Ureter (tissue), 1 donor: ENCODE measurements around the gene FOXN1. TPM values are rescaled to one million over a fixed set of nuclear protein-coding genes. Genes with fewer than 3 reads are reported as not detected.
"Not testable (repeated sequence)": the region's sequence is repeated elsewhere in the genome, so short reads cannot be mapped to it uniquely, and the experiment has no call there.

ENCODE experiments used
- DNase-seq: peaks from one replicate; pipeline ENCODE4 v3.0.0-alpha.2; 2020; ENCODE audit warnings: low spot score
- total RNA-seq: library from RNA; stranded (reverse); gene quantifications from one replicate; pipeline ENCODE4 v1.2.4, GENCODE V29; 2023
- donor health status: DM: yes; HTN: yes; CAD: no.

FOXN1 gene, protein sequence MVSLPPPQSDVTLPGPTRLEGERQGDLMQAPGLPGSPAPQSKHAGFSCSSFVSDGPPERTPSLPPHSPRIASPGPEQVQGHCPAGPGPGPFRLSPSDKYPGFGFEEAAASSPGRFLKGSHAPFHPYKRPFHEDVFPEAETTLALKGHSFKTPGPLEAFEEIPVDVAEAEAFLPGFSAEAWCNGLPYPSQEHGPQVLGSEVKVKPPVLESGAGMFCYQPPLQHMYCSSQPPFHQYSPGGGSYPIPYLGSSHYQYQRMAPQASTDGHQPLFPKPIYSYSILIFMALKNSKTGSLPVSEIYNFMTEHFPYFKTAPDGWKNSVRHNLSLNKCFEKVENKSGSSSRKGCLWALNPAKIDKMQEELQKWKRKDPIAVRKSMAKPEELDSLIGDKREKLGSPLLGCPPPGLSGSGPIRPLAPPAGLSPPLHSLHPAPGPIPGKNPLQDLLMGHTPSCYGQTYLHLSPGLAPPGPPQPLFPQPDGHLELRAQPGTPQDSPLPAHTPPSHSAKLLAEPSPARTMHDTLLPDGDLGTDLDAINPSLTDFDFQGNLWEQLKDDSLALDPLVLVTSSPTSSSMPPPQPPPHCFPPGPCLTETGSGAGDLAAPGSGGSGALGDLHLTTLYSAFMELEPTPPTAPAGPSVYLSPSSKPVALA
- total RNA-seq = 1.5 TPM

DNA sequence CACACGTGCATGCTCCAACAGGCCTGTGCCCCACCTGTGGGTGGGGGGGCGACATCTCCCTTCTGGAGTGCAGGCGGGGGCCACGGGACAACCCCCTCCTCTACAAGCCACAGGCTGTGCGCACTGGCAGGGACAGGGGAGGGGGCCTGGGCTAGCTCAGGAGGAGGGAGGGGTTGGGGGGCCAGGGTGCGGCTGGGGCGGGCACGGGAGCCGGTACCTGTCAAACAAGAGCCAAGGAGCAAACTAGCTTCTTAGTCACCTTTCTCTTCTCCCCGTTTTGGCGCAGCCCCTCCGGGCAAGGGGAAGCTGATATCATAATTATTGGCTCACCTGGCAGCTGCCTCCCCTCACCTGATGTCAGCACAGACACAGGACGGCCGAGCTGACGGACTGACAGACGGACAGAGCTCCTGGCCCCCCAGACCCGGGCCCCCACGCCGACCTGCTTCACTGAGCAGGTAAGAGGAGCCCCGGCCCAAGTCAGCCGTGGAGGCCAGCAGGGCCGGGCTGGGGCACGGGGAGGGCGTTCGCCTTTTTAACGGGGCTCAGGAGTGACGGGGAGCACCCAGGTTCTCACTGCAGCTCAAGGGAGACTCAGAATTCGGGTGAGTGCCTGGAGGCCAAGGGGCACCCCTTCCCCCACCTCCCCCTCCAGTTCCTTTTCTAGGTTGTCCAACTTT, at the start of gene FOXN1:
Gene FOXN1, plus strand, starts transcription at position 363 of the 680 bp plus-strand sequence. CDS start 17,622 bp downstream, outside the sequence.
- DNase-seq = no peak

DNA sequence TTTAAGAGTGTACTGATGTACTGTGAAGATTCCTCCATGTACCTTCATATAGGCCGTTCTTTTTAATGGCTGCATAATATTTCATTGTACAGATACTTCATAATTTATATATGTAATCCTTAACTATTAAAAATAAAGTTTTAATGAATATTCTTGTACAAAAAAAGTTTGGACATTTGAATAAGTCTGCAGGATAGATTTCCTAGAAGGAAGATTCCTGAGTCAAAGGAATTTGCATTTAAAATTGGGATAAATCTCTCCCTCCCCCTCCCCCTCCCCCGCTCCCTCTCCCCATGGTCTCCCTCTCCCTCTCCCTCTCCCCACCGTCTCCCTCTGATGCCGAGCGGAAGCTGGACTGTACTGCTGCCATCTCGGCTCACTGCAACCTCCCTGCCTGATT, 48.3 kb upstream of the FOXN1 start:
- no peak for DNase-seq

DNA sequence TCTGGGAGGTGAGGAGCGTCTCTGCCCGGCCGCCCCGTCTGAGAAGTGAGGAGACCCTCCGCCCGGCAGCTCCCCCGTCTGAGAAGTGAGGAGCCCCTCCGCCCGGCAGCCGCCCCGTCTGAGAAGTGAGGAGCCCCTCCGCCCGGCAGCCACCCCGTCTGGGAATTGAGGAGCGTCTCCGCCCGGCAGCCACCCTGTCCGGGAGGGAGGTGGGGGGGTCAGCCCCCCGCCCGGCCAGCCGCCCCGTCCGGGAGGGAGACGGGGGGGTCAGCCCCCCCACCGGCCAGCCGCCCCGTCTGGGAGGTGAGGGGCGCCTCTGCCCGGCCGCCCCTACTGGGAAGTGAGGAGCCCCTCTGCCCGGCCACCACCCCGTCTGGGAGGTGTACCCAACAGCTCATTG, 47.3 kb upstream of the FOXN1 start:
- not testable (repeated sequence) for DNase-seq

DNA sequence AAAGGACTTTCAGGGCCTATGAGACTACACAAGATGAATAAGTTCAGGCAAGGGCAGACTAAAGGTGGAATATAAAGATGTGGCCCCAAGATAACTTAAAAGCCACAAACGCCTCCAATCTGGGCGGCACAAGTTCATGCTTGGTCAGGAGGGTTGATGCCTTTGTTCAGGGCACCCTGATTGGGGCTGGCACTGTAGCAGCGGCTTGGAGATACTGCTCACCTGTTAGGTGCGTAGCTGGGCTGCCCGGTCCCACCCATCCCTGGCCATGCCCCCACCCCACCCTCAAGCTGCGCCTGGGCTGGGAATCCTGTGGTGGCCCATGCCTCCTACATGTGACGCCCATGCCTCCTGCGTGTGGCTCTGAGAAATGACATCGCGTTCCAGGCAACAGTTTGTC, 45.2 kb upstream of the FOXN1 start:
- DNase-seq = no peak

DNA sequence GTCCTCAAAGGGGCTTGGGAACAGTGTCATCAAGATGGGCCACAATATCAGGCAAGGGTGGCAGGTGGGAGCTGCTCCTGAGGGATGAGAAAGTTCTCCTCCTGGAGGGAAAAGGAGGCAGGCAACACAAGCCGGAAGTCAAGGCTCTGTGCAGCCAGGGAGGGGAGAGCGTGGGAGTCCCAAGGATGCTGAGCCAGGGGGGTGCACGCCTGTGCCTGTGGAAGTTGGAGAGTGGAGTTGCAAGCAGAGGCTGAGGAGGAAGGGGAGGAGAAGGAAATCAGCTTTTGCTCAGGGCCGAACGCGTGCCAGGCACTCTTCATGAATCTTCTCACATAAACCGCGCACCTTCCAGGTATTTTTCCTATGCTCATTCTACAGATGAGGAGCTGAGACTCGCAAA, 40.1 kb upstream of the FOXN1 start:
- DNase-seq = no peak

DNA sequence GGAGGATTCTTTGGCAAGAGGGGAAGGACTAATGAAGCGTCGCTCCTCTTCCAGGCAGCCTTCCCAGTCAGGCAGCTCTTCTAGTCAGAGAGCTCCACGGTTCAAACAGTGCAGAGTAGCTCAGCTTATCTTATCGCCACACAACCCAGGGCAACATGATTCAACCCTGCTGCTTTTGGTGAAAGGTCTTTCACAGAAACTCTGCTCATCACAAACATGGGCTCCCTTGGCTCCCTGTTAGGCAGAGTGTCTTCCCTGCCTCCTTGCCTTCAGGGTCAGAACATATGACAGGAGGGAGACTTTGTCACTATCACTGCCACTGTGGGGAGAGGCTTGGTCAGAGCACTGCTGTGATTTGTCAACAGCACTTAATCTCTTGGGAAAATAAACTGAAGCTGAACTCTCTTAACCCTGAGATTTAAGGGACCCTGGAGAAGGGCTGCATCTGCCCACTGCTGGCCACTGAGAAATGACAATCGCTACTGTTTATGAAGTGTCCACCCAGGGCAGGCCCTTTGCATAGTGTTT, 39.6 kb upstream of the FOXN1 start:
- DNase-seq = no peak

DNA sequence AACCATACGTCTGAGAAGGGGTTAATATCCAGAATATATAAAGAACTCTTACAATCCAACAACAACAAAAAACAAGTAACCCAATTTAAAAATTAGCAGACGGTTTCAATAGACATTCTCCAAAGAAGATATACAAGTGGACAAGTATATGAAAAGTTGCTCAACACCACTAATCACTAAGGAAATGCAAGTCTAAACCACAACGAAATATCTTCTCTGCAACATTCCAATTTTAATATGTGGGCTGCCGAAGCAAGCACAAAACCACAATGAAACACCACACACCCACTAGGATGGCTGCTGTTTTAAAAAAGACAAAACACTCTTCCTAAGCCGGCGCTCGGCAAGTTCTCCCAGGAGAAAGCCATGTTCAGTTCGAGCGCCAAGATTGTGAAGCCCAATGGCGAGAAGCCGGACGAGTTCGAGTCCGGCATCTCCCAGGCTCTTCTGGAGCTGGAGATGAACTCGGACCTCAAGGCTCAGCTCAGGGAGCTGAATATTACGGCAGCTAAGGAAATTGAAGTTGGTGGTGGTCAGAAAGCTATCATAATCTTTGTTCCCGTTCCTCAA, 38.6 kb upstream of the FOXN1 start:
- no peak for DNase-seq

DNA sequence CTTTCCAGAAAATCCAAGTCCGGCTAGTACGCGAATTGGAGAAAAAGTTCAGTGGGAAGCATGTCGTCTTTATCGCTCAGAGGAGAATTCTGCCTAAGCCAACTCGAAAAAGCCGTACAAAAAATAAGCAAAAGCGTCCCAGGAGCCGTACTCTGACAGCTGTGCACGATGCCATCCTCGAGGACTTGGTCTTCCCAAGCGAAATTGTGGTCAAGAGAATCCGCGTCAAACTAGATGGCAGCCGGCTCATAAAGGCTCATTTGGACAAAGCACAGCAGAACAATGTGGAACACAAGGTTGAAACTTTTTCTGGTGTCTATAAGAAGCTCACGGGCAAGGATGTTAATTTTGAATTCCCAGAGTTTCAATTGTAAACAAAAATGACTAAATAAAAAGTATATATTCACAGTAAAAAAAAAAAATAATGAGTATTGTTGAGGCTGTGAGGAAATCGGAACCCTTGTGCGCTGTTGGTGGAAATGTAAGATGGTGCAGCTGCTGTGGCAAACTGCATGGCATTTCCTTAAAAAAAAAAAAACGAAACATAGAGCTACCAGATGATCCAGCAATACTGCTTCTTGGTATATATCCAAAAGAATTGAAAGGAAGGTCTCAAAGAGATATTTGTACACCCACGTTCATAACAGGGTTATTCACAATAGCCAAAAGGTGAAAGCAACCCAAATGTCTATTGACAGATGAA, 38.0 kb upstream of the FOXN1 start:
- DNase-seq = not testable (repeated sequence)

DNA sequence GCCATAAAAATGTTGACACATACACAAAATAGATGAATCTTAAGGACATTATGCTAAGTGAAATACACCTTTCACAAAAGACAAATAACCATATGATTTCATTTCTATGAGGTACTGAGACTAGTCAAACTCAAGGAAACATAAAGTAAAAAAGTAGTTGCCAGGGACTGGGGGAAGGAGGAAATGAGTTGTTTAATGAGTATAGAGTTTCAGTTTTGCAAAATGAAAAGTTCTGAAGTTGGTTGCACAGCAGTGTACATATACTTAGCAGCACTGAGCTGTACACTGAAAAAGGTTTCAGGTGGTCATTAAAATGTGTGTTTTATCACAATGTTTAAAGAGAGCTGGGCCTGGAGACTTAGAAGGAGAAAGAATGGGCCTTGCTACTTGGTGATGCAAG, 37.4 kb upstream of the FOXN1 start:
- DNase-seq = no peak

DNA sequence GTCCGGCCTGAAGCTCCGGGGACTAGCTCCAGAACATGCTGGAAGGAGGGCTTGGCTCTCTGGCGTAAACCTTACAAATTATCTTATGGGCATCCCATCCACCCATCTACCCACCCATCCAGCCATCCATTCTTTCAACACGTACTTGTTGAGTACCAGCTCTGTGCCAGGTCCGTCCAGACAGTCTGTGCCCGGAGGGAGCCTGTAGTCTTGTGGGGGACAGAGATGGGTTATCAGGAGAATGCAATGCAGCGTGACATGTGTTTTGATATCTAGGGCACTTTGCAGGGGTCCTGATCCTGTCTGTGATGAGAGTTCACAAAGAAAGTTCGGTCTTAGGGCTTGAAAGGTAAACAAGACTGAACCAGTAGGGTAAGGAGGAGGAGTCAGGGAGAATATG, 36.8 kb upstream of the FOXN1 start:
- DNase-seq = no peak

DNA sequence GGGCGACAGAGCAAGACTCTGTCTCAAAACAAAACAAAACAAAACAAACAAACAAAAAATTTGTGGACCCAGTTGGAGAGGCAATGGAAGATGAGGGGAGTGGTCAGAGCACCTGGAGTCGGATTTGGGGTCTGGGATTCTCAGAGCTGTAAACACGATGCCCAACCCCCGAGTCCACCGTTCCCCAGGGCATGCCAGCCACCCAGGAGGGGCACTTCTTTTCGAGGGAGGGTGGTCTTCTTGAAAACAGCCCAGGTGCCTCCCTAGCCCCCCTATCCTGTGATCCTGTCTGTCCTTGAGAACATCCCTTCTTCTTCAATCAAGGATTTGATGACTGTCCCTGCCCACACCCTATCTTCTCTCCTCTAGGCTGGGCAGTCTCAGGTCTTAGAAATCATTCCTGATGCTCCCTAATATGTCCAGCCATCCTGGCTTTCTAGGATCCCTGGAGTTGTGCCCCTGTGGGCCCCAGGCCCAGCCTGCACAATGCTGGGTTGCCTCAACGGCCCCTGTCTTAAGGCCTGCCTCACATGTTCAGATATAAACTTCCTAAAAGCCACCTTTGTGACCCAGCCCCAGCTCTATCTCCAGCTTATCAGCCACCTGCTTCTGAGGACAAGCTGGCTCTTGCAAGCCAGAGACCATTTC, 35.8 kb upstream of the FOXN1 start:
- DNase-seq = no peak

DNA sequence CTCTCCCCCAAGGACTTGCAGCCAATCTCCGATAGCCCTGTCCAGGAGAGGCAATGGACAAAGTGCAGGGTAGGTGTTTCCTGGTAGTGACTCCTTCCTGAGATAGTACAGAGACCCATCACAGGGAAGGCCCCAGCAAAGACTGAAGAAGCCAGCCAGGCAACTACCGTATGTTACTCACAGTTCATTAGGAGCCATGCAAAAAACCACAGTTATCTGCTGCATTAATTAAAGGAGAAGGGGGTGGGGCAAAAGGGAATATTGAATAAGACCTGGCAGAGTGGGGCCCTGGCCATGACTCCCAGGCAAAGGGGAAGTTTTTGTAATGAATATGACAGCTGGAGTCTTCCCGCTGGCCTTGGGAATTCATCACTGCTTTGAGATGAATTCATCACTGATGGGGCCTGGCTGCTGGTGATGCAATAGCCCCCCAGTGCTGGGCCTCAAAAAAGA, 35.2 kb upstream of the FOXN1 start:
- DNase-seq = no peak

DNA sequence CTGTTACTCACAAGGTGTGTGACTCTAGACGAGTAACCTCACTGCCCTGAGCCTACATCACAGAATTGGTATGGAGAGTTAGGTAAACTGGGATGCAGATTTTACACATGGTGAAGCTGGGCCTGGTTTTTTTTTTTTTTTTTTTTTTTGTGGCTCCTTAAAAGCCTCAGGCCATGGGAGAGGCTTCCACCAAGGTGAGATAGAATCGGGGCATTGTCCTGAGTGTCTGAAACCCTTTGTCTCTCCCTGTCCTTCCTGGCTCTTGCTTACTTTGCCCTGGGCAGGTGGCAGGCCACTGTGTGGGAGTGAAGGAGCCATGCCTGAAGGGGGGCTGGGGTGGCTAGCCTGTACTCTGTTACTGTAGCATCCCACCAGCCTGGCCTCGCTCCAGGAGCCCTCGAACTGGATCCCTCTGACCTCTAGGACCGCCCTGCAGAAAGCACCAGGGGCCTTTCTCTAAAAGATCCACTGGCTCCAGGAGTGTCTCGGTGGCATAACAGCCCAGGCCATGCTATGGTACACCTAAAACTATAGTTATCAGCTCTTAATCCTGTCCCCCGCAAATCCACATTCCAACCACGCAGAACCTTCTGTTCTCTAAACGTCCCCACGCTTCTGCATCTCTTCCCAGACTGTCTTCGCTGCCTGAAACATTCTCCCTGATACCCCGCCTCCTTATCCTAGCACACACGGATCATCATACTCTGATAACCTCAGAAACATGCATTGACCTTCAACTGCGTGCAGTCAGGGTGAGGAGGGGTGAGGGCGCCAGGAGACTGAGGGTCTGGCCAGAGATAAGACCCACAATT, 34.4 kb upstream of the FOXN1 start:
- no peak for DNase-seq

DNA sequence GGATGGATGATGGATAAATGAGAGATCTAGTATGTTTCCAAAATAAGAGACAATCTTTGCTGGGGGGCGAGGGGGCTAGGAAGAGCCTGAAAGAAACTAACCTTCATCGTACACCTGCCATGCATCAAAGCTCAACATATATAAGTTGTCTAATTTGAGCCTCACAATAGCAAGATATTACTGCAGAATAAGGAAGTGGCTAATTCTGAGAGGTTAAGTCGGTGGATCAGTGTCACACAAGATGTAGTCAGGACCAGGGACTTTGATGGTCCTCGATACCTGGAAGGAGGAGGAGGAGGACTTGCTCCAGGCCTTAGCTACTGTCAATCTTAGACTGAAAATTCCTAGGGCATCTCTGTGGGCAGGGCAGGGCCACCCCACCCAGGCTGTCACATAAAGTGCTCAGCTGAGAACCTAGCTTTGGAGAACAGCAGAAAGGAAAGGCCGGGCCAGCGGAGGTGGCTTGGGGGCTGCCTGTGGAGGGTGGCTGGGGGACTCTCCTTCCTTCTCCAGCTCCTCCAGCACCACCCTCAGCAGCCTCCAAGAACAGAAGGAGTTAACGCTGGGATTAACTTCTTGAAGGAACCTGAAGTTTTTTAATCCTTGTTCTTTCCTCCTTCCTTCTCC, 33.2 kb upstream of the FOXN1 start:
- no peak for DNase-seq

DNA sequence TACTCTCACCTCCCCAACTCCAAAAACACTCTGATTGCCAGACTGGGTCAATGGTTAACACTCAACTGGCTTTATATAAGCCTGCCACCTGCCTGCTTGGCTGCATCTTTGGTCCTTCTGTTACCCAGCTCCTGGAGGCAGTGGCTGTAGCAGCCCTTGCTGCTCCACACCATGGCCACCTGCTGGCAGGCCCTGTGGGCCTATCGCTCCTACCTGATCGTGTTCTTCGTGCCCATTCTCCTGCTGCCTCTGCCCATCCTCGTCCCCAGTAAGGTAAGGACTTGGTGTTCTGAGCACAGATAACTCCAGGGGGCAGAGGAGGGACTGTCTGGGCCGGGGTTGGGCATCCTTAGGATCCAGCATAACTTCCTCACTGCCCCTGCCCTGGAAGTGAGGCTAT, 32.6 kb upstream of the FOXN1 start, which contains the start of gene SLC13A2:
Gene SLC13A2, plus strand, starts transcription at position 103 of the 400 bp plus-strand sequence. Its CDS starts 69 bp downstream, at position 172.
- DNase-seq = no peak

DNA sequence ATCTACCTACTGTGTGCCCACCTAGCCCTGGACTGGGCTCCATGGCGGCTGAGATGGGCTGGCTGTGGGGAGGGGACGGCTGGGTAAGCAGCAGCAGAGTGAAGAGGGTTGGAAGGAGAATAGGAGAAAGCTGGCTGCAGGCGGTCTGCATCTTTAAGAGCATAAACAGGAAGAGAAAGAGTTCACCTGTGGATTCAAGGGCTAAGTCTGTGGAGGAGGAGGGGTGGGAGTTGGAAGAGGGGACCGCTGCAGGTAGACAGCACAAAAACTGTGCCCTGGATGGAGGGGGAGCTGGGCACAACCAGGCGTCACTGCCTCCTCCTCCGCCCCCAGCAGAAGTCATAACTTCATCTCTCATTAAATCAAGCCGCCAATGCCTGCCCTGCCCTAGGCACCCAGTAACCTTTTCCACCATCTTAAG, 32.0 kb upstream of the FOXN1 start:
- no peak for DNase-seq

DNA sequence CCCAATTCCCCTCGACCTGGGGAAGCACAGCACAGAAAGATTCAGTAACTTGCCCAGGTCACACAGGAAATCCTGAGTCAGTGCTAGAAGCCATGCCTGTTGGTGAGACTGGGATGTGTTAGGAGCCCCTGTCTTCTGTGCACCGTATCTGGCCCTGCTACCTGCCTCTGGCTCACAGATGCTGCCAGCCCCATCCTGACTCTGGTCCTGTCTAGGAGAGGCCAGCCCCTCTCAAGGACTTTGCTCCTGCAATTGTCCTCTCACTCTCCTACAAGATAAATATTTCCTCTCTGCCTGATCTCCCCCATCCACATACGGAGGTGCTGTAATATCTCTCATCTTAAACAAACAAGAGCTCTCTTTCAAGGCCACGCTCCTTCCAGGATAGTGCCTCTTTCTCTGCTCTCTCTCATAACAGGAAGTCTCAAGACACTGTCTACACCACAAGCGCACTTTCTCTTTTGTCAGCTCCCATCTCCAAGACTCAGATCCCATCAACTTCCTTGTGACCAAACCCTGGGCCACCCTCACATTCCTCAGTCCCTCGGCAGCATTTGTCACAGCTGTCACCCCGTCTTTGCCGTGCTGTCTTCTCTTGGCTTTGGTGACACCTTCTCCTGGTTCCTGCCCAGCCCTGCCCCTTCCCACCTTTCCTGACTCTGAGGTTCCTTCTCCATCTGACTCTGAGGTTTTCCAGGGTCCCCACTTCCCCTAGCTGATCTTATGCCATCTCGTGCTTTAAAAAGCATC, 30.8 kb upstream of the FOXN1 start:
- DNase-seq = no peak

DNA sequence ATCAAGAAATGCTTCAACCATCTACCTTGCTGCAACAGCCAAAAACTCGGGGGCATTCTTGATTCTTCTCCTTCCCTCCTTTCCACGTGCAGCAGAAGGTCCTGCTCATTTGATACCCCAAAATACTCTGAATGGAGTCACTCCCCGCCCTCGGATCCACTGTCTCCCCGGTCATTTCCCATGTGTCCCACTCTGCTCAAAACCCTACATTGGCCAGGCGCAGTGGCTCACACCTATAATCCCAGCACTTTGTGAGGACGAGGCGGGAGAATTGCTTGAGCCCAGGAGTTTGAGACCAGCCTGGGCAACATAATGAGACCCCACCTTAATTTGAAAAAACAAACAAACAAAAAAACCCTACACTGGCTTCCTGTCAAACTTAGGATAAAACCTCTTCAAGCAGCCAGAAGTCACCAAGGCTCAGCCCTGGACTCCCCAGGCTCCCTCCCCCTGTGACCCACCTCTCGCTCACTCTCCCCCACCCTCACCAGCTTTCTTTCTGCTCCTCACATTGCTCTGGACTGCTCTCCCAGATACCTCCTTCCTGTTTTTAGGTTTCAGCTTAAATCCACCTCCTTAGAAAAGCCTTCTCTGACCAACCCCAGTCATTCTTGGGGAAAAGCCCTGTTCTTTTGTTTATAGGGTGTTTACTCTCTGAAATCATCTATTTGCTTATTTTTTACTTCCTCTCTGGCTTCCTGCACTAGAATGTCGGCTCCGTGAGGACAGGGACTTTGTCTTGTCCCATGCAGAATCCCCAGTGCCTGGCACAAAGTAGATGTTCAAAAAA, 29.9 kb upstream of the FOXN1 start:
- no peak for DNase-seq
